GM18873 (cell line): Measurements from ENCODE around the gene DAGLB.
"Not testable (repeated sequence)": the region's sequence is repeated elsewhere in the genome, so short reads cannot be mapped to it uniquely, and the experiment has no call there.

Experiments used
- ATAC-seq: cut with Tn5 transposase; IDR thresholded peaks from one replicate; pipeline ENCODE4 v1.9.1; 2021; ENCODE audit warnings: mild to moderate bottlenecking, moderate library complexity, moderate number of reproducible peaks; ENCODE audit not compliant: unreplicated experiment, low FRiP score

Gene DAGLB

DNA sequence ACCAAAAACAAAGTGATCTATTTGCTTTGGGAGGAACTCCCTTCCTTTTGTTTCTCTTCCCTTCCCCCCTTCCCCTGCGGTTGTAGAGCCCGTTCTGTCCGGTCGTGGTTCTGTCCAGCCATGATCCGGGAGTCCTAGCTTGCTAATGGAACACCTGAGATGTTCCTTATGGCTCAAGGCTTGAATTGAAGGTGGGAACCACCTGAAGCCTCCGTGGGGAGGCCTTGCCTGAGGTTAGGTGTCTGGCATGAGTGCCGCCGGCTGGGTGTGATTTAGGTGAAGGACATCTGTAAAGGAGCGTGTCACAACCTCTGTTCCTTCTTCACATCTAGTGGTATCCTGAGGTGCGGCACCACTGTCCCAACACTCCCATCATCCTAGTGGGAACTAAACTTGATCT is 46.2 kb downstream of the DAGLB start:
- ATAC-seq, result no peak

DNA sequence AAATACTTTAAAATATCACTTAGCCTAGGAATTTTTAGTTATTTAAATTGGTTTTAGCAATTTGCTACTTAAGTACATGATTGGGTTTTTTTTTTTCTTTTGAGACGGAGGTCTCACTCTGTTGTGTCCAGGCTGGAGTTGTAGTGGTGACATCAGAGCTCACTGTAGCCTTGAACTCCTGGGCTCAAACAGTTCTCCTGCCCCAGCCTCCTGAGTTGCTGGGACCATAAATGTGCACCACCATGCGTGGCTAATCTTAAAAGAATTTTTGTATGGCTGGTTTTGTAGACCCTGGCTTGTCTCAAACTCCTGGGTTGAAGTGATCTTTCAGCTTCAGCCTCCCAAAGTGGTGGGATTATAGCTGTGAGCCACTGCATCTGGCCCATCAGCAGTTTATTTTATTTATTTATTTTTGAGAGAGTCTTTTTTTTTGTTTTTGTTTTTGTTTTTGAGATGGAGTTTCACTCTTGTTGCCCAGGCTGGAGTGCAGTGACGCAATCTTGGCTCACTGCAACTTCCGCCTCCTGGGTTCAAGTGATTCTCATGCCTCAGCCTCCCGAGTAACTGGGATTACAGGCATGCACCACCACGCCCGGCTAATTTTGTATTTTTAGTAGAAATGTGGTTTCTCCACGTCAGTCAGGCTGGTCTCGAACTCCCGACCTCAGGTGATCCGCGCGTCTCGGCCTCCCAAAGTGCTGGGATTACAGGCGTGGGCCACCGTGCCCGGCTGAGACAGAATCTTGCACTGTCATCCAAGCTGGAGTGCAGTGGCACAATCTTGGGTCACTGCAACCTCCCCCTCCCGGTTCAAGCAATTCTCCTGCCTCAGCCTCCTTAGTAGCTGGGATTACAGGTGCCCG is 47.3 kb downstream of the DAGLB start:
- ATAC-seq, result not testable (repeated sequence)

DNA sequence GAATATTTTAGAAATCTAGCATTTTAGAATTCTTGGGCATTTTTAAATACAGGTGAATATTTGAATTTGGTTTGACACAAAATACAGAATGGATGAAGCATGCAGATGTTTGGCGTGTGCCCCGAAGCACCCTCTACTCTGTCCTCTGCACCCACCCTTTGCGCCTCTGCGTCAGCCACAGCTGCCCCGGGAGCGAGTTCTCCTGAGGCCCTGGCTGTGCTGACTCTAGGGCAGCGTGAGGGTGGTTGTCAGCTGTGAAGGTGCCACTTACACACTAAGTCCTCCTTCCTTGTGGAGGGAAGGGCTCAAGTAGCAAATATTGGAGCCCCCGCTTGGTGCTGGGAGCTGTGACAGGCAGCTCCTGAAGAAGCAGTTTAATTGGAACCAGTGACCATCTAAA is 48.4 kb downstream of the DAGLB start:
- no peak for ATAC-seq

DNA sequence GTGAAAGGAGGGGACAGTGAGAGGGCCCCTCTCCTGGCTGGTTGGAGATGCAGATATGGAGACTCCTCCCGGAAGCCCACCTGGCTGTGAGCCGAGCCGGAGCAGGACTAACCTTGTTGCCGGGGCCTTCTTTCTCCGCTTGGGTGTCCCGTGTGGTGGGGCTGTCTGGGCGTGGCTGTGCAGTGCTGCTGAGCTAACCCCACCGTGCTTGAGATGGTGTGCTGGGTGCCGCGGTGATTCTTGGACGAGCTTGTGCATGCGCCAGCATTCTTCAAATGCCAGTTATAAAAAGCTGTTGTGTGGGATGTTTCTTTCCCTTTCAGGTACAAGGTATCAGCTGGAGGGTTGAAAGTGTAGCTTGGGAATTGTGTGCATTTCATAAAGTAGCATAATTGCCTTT is 48.8 kb downstream of the DAGLB start:
- ATAC-seq, result no peak

DNA sequence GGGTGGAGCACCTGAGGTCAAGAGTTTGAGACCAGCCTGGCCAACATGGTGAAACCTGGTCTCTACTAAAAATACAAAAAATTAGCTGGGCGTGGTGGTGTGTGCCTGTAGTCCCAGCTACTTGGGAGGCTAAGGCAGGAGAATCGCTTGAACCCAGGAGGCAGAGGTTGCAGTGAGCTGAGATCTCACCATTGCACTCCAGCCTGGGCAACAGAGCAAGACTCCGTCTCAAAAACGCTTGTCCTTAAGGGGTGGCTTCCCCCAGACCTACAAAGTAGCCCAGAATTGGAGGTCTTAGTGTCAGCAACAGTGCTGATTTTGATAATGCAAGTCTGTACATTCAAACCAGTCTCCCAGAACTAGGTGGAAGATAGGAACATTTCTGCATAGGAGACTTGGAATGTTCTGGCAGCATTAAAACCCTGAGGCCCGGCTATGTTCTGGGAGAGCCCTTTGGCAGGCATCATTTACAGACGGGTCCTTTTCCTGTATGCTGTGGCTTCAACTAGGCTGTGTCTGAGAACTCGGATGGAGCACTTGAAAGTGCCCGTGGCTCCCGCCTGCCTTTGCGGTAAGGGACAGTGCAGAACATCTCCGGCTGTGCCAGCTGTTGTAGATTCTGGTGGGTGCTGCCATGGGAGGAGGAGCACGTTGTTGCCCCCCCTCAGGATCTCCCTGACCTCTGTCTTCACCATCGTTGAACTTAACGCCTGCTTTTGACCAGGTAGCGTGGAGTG is 49.8 kb downstream of the DAGLB start:
- not testable (repeated sequence) for ATAC-seq

DNA sequence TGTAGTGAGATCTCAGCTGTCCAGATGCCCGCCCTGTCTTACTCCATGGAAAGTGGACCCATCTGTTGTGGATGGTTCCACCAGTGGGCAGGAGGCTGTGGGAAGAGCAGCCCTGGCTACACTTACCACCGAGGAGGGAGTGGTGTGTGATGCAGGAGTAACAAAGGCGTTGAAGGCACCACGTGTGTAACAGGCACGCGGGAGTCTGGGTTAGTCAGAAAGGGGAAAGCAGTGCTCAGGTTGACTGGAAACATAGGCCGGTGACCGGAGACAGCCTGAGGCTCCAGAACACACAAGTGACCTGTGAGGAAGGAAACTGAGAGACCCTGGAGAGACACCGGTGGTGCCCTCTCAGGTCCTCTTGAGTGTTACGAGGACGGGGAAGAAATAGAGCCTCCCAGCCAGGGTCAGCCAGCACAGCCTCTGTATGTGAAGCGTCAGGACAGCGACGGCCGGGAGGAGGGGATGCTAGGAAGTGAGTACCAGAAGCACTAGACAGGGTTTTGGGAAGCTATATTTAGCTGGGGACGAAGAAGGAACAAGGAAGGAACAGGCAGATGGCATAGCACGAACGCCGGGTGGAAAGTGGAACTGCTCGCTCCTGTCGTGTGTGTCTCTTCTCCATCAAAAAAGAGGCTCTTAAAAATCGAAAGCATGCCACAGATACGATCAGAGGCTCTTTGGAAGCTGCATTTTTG is 51.7 kb downstream of the DAGLB start:
- ATAC-seq, result no peak

DNA sequence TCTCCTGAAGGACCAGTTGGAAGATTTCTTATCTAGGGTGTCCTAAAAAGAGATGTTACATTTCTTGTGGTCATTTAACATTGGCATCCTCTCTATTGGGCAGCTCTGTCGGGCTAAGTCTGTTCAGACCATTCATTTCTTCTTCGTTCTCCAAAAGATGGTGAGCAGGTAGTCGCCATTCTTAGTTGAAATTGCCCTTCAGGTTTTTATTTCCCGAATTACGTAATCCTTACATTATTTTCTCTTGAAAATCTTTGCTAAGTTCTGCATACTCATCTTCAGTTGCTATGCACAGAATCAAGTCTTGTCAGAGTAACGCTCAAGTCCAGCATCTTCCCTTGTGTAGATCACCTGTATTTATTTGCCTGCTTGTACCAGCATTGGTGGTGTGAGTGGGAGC is 53.6 kb downstream of the DAGLB start:
- ATAC-seq, result no peak

DNA sequence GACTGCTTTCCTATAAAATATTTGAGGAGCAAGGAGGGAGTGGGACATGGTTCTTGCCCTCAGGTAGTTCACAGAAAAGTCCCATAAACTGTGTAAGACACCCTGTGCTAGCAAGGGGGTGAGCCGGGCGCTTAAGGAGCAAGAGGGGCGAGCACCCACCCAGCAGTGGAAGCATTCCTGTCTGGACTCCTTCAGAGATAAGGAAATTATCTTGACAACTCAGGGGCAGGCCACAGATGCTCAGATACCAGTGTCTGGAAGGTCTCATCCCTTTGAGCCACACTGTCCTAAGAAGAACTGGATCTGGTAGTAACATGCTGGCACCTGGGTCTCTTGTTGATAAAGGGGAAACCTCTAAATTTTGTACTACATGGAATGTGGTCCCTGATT is 54.1 kb downstream of the DAGLB start:
- ATAC-seq, result no peak

DNA sequence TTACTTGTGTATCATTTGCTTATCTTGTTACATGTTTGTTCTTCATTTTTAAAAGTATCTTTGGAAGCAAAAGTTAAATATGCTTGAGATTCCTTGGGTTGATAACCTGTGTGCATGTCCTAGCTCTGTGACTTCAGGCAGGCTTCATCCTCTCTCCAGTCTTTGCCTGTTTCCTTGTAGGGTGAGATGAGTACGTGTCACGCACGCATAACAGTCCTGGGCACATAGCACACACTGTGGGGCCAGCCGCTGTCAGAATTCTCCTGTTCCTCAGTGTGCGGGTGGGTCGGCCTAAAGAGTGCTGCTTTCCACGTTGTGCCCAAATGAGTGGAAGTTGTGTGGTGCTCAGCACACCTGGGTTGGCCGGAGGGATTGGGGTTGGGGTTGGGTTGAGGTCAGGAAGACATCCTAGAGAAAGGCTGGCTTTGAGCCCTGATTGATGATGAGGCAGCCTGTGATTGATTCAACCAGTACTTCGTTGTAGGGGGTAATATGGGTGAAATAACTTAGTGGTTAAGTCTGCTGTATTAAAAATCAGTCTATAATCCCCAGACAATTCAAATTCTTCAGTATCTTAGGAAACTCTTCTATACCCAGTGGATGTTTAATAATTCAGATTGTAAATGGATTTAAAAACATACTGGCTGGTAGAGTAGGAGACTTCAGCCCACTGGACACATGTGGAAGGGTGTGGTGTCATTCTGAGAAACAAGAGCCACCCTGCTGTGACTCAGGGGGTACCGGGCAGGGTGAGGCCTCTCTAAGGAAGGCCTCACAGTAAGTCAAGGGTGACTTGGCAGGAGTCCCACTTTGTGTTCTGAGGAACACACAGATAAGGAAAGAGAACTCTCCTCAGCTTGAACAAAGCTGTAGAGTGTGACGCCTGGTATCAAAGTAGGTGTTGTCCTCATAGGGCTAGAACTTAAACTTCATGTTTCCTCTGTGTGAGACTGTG is 54.8 kb downstream of the DAGLB start:
- ATAC-seq, result no peak

DNA sequence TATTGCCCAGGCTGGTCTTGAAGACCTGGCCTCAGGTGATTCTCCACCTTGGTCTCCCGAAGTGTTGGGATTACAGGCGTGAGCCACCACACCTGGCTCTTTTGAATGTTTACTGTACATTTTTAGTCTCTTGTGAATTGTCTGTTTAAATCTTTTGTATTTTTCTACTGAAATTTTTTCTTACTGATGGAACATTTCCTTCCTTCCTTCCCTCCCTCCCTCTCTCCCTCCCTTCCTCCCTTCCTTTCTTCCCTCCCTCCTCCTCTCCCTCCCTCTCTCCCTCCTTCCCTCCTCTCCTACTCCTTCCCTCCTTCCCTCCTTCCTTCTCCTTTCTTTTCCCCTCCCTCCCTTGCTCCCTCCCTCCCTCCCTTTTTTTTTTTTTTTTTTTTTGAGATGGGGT is 58.0 kb downstream of the DAGLB start:
- ATAC-seq, result no peak

DNA sequence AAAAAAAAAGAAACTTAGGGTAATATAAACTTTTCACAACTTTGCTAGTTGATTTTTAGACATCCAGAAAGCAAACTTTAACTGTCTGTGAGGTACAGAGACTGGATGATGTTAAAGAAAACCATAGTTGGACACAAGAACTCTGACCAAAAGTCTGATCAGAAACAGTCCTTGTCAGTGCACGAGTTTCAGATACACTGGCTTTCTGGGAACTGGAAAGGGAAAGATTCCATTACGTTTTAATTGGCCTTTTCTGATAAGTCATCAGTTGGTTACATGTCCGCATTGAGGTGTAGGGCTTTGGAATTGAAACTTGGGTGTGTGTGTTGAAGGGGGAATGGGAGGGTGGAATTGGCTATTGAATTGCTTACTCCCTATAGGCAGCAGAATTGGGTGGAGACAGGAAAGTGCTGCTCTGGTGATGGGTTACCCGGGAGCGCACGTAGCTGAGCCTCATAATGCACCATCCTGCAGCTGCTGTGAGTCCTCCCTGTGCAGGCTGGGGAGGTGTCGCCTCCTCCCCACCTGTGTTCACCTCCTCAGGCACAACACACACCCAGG is 59.9 kb downstream of the DAGLB start:
- ATAC-seq, result no peak

DNA sequence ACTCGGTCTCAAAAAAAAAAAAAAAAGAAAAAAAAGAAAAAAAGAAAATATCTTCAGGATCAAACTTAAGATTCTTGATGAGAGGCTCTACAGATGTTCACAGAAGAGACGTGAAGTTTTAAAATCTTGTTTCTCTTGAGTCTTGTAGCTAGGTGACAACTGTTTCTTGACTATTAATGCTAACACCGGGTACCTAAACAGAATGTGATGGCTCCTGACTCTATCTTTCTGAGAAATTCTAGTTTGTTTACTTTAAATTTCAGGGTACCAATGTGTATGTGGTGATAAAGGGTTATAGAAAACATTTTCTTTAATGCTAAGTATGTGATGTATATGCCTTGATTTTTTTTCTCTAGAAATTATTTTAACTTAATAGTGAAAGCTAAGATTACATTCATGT is 61.0 kb downstream of the DAGLB start:
- no peak for ATAC-seq

DNA sequence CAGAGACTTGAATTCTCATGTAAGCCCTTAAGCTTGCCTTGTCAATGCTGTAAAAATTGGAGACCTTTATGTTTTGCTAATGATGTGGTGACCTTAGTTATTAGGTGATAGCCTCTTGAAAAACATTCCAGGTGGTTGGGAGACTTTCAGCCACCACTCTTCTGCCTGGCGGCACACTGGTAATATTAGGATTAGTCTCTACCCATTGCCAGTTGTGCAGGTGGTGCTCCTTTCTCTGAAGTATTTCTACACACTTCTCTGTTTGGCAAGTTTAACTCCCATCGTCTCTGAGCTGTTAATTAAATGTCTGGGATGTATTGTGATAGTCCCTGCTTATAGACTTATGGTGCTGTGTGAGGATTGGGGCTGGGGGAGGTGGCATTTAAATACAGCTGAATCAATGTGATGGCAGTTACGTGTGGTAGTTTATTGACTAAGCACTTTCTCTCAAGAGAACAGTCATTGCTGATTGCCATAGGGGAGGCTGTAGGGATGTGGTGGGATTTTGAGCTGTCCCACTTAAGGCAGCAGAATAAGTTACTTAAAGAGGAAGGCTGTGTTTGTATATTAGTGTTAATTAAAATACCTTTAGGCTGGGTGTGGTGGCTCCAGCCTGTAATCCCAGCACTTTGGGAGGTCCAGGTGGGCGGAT is 61.7 kb downstream of the DAGLB start:
- ATAC-seq, result no peak

DNA sequence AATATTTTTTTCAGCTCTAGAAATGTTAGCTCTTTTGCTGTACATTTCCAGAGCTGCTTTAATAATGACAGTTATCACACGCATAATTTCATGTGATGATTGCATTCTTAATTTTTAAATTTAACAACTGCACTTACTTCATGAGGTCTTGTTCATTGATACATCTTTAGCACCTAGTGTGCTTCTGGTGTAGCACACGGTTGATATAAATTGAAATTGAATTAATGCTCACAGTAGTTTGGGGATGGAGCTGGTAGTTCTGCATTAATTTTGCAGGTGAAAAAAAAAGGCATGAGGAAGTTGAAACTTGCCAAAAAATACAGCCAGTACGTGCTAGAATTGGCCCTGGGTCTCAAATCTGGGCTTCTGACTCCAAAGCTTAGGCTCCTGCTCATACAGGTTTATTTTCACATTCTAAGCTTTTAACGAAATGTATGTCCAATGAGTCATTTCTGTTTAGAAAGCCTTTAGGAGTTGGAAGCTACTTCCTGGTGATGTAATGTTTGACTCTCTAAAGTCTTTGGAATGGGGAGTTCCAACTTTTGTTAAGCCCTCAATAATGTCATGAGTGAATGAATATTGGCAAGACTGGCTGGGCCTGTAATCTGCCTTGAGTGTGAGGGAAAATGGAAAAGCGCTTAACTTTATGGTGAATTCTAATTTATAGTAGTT is 62.5 kb downstream of the DAGLB start:
- no peak for ATAC-seq

DNA sequence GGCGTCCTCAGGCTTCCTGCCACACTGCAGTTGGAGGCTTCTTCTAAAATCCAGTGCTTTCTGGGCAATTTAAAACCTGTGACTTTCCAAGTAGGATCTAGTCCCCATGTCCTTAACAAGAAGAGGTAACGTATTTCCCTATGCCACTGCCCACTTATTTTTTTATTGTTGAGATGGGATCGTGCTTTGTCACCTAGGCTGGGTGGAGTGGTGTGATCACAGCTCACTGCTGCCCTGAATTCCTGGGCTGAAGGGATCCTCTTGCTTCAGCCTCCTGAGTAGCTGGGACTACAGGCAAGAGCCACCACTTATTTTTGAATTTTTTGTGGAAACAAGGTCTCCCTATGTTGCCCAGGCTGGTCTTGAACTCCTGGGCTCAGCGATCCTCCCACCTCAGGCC is 63.4 kb downstream of the DAGLB start:
- ATAC-seq, result no peak

DNA sequence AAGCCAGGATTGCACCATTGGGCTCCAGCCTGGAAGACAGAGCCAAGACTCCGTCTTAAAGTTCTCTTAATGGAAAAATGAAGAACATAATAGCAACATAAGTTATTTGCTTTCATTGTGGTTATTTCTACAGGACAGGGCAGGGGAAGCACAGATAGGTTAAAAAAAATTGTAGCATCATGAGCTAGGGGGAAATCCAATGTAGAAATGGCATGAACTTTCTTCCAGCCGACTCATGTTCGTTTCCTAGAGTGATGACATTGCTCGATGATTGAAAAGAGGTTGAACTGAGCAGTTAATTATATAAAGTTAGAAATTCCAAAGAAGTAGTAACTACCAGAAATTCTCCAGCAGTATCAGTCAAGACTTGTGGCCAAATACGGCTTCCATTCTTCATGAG is 64.9 kb downstream of the DAGLB start:
- no peak for ATAC-seq

DNA sequence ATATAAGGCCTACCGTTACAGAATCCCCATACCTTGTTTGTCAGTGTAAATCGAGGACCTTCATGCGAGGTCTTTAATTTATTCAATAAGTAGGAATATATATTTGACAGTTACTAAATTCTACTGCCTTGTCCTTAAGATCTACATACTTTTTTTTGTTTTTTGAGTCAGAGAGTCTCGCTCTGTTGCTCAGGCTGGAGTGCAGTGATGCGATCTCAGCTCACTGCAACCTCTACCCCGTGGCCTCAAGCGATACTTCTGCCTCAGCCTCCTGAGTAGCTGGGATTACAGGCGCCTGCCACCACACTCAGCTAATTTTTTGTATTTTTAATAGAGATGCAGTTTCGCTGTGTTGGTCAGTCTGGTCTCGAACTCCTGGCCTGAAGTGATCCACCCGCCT is 65.9 kb downstream of the DAGLB start:
- not testable (repeated sequence) for ATAC-seq

DNA sequence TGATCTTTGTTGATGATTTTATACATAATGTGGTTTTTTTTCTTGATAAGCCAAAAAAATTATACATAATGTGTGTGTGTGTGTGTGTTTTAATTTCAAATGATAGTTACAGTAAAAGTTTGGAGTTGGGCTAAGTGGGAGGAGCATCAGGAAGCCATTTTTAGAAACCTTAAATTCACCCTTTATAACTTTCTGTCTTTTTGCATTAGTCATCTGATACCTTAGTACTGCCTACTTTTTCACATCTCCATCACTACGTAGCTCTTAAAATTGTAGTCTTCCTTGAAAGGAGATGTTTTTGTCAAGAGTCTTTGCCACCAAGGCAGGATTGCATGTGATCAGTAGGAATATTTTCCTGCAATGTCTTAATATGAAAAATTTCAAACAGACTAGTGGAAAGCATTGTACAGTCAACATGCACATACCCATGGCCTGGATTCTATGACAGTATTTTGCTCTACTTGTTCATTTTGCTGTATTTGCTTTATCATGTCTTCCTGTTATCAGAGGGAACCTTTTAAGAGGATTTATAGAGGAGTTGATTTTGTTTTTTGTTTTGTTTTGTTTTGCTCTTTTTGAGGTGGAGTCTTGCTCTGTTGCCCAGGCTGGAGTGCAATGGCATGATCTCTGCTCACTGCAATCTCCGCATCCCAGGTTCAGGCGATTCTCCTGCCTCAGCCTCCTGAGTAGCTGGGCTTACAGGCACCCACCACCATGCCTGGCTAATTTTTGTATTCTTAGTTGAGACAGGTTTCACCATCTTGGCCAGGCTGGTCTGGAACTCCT is 67.3 kb downstream of the DAGLB start:
- ATAC-seq, result no peak
